LoVo (cell line): Measurements from ENCODE around the gene NOS1.
A peak's percentile ranks its signal among the peaks of the same experiment; 100 is the strongest.

Experiments
- DNase-seq: peaks from one replicate; pipeline ENCODE4 v3.0.0-alpha.2; 2016; ENCODE audit warnings: low spot score

The NOS1 gene

GRCh38 chr12:117363953-117364486 lies 2.6 kb upstream of the NOS1 start:
- no peak for DNase-seq

- no peak for DNase-seq
Observed at GRCh38 chr12:117363056-117363662, 1.7 kb upstream of the NOS1 start.

GRCh38 chr12:117362391-117362790 lies 965 bp upstream of the NOS1 start:
- DNase-seq: no peak

DNA sequence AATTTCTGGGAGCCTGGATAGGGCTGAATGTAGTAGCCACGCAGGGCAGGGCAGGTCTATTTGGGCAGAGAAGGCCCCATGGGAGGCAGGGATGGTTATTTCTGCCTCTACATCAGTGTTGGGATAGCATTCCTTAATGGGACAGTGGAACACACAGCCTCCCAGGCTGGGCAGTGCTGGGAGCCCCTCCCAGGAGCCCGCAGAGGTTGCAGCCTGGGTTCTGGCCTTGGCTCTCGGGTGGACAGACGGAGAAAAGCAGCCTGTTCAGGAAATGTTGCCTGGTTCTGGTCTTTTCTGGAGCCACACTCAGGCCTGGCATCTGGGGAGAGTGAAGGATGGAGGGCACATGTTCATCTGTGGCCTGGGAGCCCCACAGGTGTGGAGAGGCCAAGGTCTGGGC lies 479 bp upstream of the NOS1 start:
- no peak for DNase-seq

DNA sequence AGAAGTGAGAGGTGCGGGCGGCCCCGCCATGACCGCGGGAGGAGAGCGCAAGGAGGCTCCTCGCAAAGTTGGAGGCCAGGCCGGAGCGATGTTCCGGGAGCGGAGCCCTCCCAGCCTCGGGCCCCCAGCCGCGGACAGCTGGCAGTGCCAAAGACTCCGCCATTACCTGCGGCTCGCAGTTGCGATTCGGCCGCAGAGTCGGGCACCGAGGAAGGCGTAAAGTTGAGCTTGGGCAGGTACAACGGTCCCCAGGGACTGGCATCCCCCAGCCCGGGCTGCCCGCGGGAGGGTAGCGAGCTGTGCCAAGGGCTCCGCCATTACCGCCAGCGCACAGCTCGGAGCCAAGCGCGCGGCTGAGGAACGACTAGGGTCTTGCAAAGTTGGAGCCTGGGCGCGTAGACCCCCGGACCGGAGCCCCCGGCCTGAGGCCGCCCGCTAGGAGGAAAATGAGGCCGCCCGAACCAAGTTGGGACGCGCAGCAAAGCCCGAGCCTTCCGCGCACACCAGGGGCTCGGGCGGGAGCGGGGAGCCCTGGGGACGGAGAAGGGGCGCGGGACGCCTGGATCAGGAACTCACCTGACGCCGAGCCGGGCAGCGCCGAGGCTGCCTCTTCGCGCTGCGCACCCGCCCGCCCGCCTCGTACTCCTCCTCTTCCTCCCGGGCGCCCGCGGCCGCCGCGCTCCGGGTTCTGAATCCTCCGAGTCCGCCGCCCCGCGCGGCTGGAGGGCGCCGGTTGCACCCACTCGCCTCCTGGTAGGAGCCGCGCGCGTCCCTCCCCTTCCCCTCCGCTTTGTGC lies 677 bp downstream of the NOS1 start:
- no peak for DNase-seq

GRCh38 chr12:117360222-117360550 lies 1.2 kb downstream of the NOS1 start:
- DNase-seq: no peak

- DNase-seq: no peak
Observed at GRCh38 chr12:117359029-117359845, 2.2 kb downstream of the NOS1 start.

- no peak for DNase-seq
Observed at GRCh38 chr12:117356048-117356447, 5.4 kb downstream of the NOS1 start.

DNA sequence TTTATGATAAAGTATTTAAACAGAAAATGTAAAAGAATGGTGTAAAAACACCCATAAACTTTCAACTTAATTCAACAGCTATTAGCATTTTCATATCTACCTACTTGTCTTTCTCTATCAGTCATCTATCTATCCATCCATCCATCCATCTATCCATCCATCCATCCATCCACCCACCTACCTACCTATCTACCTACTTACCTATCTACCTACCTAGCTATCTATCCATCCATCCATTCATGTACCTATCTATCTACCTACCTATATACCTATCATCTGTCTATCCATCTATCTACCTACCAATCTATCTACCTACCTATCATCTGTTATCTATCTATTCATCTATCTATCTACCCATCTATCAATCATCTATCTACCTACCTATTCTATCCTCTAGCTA lies 8.5 kb downstream of the NOS1 start:
- no peak for DNase-seq

DNA sequence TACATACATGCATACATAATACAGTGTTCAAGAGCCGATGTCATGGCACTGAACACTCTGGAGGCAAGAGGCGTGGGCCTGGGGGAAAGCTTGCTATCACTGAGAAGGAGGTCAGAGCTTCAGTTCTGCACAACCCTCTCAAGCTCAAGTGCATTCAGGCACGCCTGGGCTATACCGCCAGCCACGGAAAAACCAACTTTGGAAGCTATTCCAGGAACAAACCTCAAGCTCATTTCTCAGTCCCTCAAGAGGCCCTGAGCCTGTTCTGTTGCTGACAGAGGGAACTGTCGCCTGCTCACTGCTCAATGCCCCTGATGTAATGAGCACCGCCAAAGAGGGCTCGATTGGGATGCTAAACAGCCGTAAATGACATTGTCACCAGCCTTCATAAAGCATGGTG lies 9.2 kb downstream of the NOS1 start:
- no peak for DNase-seq

GRCh38 chr12:117350140-117350539 lies 11.3 kb downstream of the NOS1 start:
- DNase-seq: peak; percentile 17

DNA sequence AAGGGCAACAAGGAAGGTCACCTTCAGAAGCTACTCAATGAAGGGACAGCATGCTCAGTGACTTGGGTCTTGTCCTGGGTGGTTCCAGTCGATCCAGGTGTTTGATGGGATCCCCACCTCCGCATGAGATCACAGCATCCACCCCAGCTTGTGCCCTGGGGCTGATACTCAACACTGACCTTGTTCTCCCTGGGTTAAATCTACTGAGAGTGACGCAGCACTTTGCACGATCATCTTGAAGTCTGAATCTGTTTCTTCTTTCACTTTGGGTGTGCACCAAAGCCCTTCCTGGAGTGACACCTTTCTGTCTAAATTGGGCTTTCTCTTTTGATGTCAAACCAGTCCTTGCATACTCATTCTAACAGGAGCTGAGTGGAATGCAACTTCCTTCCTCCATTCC lies 13.8 kb downstream of the NOS1 start:
- no peak for DNase-seq

DNA sequence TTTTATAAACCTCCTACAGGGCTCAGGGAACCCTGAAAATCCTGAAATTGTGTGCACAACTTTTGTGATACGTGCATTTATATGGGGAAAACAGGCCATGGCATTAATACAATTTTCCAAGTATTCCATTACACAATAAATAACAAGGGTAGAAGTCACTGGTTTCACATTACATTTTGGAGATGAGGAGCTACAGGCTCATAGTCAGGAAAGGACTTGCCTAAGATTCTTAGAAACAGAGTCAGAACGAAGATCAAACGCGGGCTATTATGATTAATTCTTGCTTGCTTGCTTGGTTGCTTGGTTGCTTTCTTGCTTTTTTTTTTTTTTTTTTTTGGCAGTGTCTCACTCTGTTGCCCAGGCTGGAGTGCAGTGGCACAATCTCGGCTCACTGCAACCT lies 16.7 kb downstream of the NOS1 start:
- DNase-seq: no peak

DNA sequence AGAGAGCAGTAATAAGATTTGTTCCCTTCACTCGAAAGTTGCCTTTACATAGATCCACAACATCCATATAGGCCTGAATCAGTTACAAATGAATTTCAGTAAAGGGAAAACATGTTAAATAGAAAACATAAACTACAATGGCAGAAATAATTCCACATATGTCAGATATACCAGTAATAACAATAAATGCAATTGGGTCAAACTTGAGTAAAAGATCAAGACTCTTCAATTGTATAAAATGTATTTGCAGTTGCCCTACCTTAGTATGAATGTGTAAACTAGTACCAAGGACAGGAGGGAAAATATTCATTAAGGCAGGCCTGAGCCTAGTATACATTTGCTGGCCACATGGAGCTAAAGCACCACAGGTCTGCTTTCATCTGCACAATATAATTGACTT lies 17.6 kb downstream of the NOS1 start:
- DNase-seq: no peak

DNA sequence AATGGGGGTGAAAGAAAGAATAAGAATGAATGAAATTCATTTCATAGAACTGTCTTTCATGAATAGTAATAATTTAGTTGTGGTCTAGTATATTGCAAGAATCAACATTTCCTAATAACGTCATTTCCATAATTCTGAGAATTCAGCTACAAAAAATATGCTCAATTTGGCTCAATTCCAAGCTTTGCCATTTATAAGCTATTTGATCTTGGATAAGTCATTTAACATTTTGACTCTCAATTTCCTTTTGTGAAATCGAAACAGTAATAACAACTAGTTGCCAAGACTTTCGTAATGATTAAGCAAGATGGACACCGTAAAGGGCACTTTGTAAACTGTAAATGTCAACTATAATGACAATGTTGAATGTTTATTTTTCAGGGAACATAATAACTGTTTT lies 18.1 kb downstream of the NOS1 start:
- no peak for DNase-seq

DNA sequence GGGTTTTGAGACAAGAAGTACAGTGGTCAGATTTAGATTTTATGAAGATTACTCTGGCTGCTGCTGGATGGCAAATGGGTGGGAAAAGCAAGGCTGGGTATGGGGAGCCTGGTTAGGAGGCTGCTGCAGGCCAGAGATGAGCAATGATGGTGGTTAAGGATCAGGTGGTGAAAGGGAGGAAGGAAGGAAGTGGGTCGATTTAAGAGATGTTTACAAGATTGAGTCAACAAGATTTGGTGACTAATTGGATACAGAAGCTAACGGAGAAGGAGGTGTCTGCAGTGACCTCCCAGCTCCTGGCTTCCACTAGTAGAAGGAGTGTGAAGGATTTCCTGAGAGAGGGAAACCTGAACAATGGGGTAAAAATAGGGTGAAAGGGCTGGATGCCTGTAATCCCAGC lies 18.7 kb downstream of the NOS1 start:
- peak; percentile 23 for DNase-seq

DNA sequence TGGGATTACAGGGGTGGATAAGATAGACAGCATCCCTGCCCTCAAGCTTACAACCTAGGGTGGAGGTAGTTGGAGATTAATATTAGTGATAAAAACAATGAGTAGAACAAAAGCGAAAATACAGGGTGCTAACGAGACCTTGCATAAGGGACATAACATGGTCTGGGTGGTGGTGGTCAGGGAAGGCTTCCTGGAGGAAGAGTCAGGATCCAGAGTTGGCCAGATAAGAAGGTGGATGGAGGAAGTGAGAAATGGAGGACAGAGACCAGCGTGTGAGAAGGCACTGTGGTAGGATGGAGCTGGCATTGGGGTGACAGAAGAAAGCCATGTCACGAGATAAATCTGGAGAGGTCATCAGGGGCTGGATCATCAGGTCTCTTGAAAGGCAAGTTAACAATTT lies 19.2 kb downstream of the NOS1 start:
- DNase-seq: no peak

GRCh38 chr12:117339104-117339503 lies 22.3 kb downstream of the NOS1 start:
- DNase-seq: no peak

- no peak for DNase-seq
Observed at GRCh38 chr12:117334855-117335587, 26.4 kb downstream of the NOS1 start.

DNA sequence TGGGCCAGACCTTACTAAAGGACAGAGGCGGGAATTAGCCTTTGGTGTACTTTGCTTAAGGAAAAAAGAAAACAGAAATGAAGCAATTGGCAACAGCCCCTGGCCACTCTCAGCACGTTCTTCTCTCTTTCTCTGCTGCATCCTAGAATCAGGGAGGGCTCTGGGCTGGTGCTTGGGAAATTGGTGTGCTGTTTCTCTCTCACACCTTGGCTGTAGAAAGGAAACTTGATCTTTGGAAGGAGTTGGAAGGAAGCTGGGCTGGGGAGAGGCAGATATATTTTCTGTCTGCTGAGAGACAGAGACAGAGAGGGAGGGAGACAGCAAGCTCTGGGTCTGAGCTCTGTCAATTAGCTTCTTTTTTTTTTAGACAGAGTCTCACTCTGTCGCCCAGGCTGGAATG lies 27.4 kb downstream of the NOS1 start:
- DNase-seq: no peak

GRCh38 chr12:117333331-117333881 lies 28.0 kb downstream of the NOS1 start:
- no peak for DNase-seq

DNA sequence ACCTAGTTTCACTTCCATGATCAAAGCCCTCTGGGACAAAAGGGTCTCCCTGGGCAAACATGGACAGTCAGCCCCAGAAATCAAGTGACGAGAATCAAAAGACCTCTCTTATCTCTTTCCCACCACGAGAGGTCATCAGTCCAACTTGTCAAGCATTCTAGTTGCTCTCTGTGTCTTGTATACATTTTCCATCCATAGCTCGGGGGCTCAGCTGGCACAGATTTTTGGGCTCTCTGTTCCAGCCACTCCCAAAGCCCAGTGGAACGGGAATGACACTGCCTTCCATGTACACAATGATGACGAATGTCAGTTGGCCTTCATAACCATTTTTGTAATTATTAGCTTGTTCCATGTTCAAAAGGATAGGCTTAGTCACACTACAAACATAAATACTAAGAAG lies 29.7 kb downstream of the NOS1 start:
- no peak for DNase-seq
